Thyroid gland (tissue), 4 donors: ENCODE data around the gene CRABP2. TPM values are rescaled to one million over a fixed set of nuclear protein-coding genes. Genes with fewer than 3 reads are reported as not detected.
A peak's percentile ranks its signal among the peaks of the same experiment; 100 is the strongest.

Experiments
- DNase-seq, 2 donors: peaks; one replicate each; pipeline ENCODE4 v3.0.0-alpha.2; 2019
- H3K27ac ChIP-seq, 3 donors: fragments of 200-600 bp; sonication (generic); 1 replicate in 2 of 3; 2 replicates in 1 of 3; pipeline ENCODE4 v1.5.1; 2016 to 2019; ENCODE audit warnings: mild to moderate bottlenecking in 1 of 3, moderate library complexity in 1 of 3
- H3K27me3 ChIP-seq: fragments of 200-600 bp; sonication (generic); one replicate; pipeline ENCODE4 v1.5.1; 2019
- H3K36me3 ChIP-seq, 2 donors: fragments of 200-600 bp; sonication (generic); one replicate each; pipeline ENCODE4 v1.5.1; 2016 to 2019
- H3K4me1 ChIP-seq, 2 donors: fragments of 200-600 bp; sonication (generic); one replicate each; pipeline ENCODE4 v1.5.1; 2017 to 2019
- H3K4me3 ChIP-seq, 3 donors: fragments of 200-600 bp; sonication (generic); replicated peaks in 1 of 3; 1 replicate in 2 of 3; 2 replicates in 1 of 3; pipeline ENCODE4 v1.5.1; 2016; ENCODE audit warnings: mild to moderate bottlenecking in 1 of 3
- H3K9me3 ChIP-seq: fragments of 200-600 bp; sonication (generic); one replicate; pipeline ENCODE4 v1.5.1; 2017
- CTCF ChIP-seq, 6 experiments: fragments of 200-600 bp in 3 of 6; fragments of 450-650 bp in 3 of 6; sonication (generic) in 3 of 6; IDR thresholded peaks; one replicate each; pipeline ENCODE4 v1.5.1; 2016 to 2019; ENCODE audit warnings: antibody characterized with exemption in 6 of 6, mild to moderate bottlenecking in 2 of 6, inconsistent platforms in 1 of 6, moderate library complexity in 1 of 6
- POLR2A ChIP-seq, 2 donors: fragments of 450-650 bp; IDR thresholded peaks; one replicate each; pipeline ENCODE4 v1.6.1; 2017; ENCODE audit warnings: antibody characterized with exemption in 2 of 2, mild to moderate bottlenecking in 2 of 2, moderate library complexity in 1 of 2
- WGBS, 2 donors: methylation state at CpG; one replicate each; pipeline ENCODE4 v1.1.5; 2017; 5-methylcytosine and 5-hydroxymethylcytosine counted together
- intact Hi-C: fragments of 100-400 bp; cut with DNase I; formaldehyde crosslinking; loops from one replicate; pipeline ENCODE4 v1.15.1; 2023
- total RNA-seq, 4 donors: library from RNA; depleted of rRNA; stranded (reverse); fragments of >200 nt; gene quantifications; one replicate each; pipeline ENCODE4 v1.2.3, GENCODE V29; 2016

The CRABP2 gene
- total RNA-seq, 4 donors from 2014 or later, result 3.0 to 15.3 (median 4.5) TPM; not detected in 1

- WGBS, 2 donors, result 55 to 60% methylated on average over 5 of the region's 5 CpGs
These were observed 23.1 kb downstream of the CRABP2 start for GRCh38 chr1:156682166-156682890.

GRCh38 chr1:156681196-156681960 lies 24.0 kb downstream of the CRABP2 start:
- intact Hi-C loops, result loop anchor here (10.0 kb wide), 1 partner anchor 203 kb away; no protein-coding TSS in a partner anchor
- H3K4me3 ChIP-seq, result no peak overlapping the region
- DNase-seq, result no peak
- no peaks in the 10 kb centered on the region for H3K36me3 ChIP-seq
- no peak overlapping the region for H3K27ac ChIP-seq
- peaks cover 8 to 12% of the 10 kb centered on the region in 2 donors for H3K4me1 ChIP-seq
- H3K27me3 ChIP-seq, result peaks cover 8% of the 10 kb centered on the region
- no peaks in the 10 kb centered on the region for H3K9me3 ChIP-seq
- TF ChIP-seq POLR2A (IDR thresholded peaks at IDR 0.05), result no peak
- TF ChIP-seq CTCF (IDR thresholded peaks at IDR 0.05), result no peak
- 73 to 76% methylated on average over 8 of the region's 8 CpGs for WGBS, 2 donors

More at GRCh38 chr1:156682166-156682890, 23.1 kb downstream of the CRABP2 start:
- DNase-seq, result no peak
- H3K9me3 ChIP-seq, result no peaks in the 10 kb centered on the region
- H3K27ac ChIP-seq, result no peak overlapping the region
- no peak overlapping the region for H3K4me3 ChIP-seq
- H3K4me1 ChIP-seq, result peaks cover 2 to 3% of the 10 kb centered on the region in 2 donors
- no peaks in the 10 kb centered on the region for H3K36me3 ChIP-seq
- TF ChIP-seq POLR2A (IDR thresholded peaks at IDR 0.05) (no peak), CTCF (IDR thresholded peaks at IDR 0.05) (no peak)
- intact Hi-C loops, result loop anchor here (10.0 kb wide), 1 partner anchor 202 kb away; no protein-coding TSS in a partner anchor
- peaks cover 1% of the 10 kb centered on the region for H3K27me3 ChIP-seq

GRCh38 chr1:156680056-156680455 lies 25.3 kb downstream of the CRABP2 start:
- peaks cover 8% of the 10 kb centered on the region for H3K27me3 ChIP-seq
- 68% methylated on average over 2 of the region's 2 CpGs for WGBS, 2 donors

GRCh38 chr1:156677616-156678596 lies 27.5 kb downstream of the CRABP2 start:
- peaks cover 8% of the 10 kb centered on the region for H3K27me3 ChIP-seq
- intact Hi-C loops, result no loop called here
- peak; percentile 37 to 50 for DNase-seq
- H3K27ac ChIP-seq, result peak overlapping the region in 2 of 3 donors; percentile 46 to 50
- TF ChIP-seq CTCF (IDR thresholded peaks at IDR 0.05) (peak; percentile 56 to 77 (median 64)), POLR2A (IDR thresholded peaks at IDR 0.05) (no peak)
- peak overlapping the region in 1 of 3 donors; percentile 23 for H3K4me3 ChIP-seq
- no peaks in the 10 kb centered on the region for H3K9me3 ChIP-seq
- H3K36me3 ChIP-seq, result no peaks in the 10 kb centered on the region
- peaks cover 8 to 12% of the 10 kb centered on the region in 2 donors for H3K4me1 ChIP-seq
- WGBS, 2 donors, result 3 to 4% methylated on average over 22 of the region's 22 CpGs

More at GRCh38 chr1:156680056-156680455, 25.3 kb downstream of the CRABP2 start:
- Histone ChIP-seq H3K9me3 (no peaks in the 10 kb centered on the region), H3K36me3 (no peaks in the 10 kb centered on the region), H3K27ac (no peak overlapping the region), H3K4me3 (no peak overlapping the region), H3K4me1 (peaks cover 8 to 12% of the 10 kb centered on the region in 2 donors)
- DNase-seq, result no peak
- no peak for TF ChIP-seq CTCF (IDR thresholded peaks at IDR 0.05)
- TF ChIP-seq POLR2A (IDR thresholded peaks at IDR 0.05), result no peak
- intact Hi-C loops, result loop anchor here (10.0 kb wide), 1 partner anchor 205 kb away; no protein-coding TSS in a partner anchor
